Smooth muscle cell (in vitro differentiated cells): Measurements from ENCODE around the gene CDCP1. TPM values are rescaled to one million over a fixed set of nuclear protein-coding genes. Genes with fewer than 3 reads are reported as not detected.

Experiments
- DNase-seq: peaks from one replicate; lab custom pipeline; 2025; ENCODE audit not compliant: unreplicated experiment; lab: John Stamatoyannopoulos, UW
- H2AFZ ChIP-seq: fragments of 200-600 bp; sonication (generic); 2 replicates; pipeline ENCODE4 v1.6.0; 2016; ENCODE audit warnings: antibody characterized with exemption, low read depth, mild to moderate bottlenecking
- H3F3A ChIP-seq: fragments of 200-600 bp; sonication (generic); 2 replicates; pipeline ENCODE4 v1.6.0; 2017; ENCODE audit warnings: antibody characterized with exemption, low read depth
- H3K27ac ChIP-seq: fragments of 200-600 bp; sonication (generic); 2 replicates; pipeline ENCODE4 v1.5.1; 2016; ENCODE audit warnings: low read depth, mild to moderate bottlenecking
- H3K27me3 ChIP-seq: fragments of 200-600 bp; sonication (generic); 2 replicates; pipeline ENCODE4 v1.6.1; 2016; ENCODE audit warnings: low read depth, mild to moderate bottlenecking
- H3K36me3 ChIP-seq: fragments of 200-600 bp; sonication (generic); 2 replicates; pipeline ENCODE4 v1.5.1; 2016; ENCODE audit warnings: low read depth
- H3K4me1 ChIP-seq: fragments of 200-600 bp; sonication (generic); 2 replicates; pipeline ENCODE4 v1.5.1; 2016; ENCODE audit warnings: low read depth
- H3K4me2 ChIP-seq: fragments of 200-600 bp; sonication (generic); 2 replicates; pipeline ENCODE4 v1.6.0; 2016; ENCODE audit warnings: mild to moderate bottlenecking
- H3K4me3 ChIP-seq: fragments of 200-600 bp; sonication (generic); 2 replicates; pipeline ENCODE4 v1.5.1; 2016; ENCODE audit warnings: mild to moderate bottlenecking
- H3K79me2 ChIP-seq: fragments of 200-600 bp; sonication (generic); 2 replicates; pipeline ENCODE4 v1.6.0; 2016; ENCODE audit warnings: low read depth, mild to moderate bottlenecking
- H3K9ac ChIP-seq: fragments of 200-600 bp; sonication (generic); 2 replicates; pipeline ENCODE4 v1.6.0; 2016; ENCODE audit warnings: low read depth
- H3K9me3 ChIP-seq: fragments of 200-600 bp; sonication (generic); replicated peaks from 2 replicates; pipeline ENCODE4 v1.5.1; 2016; ENCODE audit warnings: low read depth
- H4K20me1 ChIP-seq: fragments of 200-600 bp; sonication (generic); 2 replicates; pipeline ENCODE4 v1.6.0; 2016; ENCODE audit warnings: low read depth
- CTCF ChIP-seq: fragments of 200-600 bp; sonication (generic); IDR thresholded peaks from 2 replicates; pipeline ENCODE4 v1.5.1; 2017; ENCODE audit warnings: borderline replicate concordance, mild to moderate bottlenecking, antibody characterized with exemption; ENCODE audit not compliant: insufficient read depth, poor library complexity, severe bottlenecking
- WGBS: methylation state at CpG from one replicate; pipeline ENCODE4 v1.1.7; 2016; ENCODE audit warnings: low lambda C conversion rate; 5-methylcytosine and 5-hydroxymethylcytosine counted together
- polyA plus RNA-seq: library from polyadenylated mRNA; unstranded; fragments of >200 nt; fragmentation: Nextera tagmentation; extraction: Ambion mirVana; gene quantifications from 2 replicates; pipeline ENCODE4 v1.2.1, GENCODE V29; 2016
- total RNA-seq: library from RNA; depleted of rRNA; stranded (reverse); fragments of >200 nt; gene quantifications from 2 replicates; pipeline ENCODE4 v1.2.3, GENCODE V29; 2014

CDCP1 gene
- 3.7 and 7.9 TPM in 2 replicates for total RNA-seq
- 2.5 and 8.3 TPM in 2 replicates for polyA plus RNA-seq

DNA sequence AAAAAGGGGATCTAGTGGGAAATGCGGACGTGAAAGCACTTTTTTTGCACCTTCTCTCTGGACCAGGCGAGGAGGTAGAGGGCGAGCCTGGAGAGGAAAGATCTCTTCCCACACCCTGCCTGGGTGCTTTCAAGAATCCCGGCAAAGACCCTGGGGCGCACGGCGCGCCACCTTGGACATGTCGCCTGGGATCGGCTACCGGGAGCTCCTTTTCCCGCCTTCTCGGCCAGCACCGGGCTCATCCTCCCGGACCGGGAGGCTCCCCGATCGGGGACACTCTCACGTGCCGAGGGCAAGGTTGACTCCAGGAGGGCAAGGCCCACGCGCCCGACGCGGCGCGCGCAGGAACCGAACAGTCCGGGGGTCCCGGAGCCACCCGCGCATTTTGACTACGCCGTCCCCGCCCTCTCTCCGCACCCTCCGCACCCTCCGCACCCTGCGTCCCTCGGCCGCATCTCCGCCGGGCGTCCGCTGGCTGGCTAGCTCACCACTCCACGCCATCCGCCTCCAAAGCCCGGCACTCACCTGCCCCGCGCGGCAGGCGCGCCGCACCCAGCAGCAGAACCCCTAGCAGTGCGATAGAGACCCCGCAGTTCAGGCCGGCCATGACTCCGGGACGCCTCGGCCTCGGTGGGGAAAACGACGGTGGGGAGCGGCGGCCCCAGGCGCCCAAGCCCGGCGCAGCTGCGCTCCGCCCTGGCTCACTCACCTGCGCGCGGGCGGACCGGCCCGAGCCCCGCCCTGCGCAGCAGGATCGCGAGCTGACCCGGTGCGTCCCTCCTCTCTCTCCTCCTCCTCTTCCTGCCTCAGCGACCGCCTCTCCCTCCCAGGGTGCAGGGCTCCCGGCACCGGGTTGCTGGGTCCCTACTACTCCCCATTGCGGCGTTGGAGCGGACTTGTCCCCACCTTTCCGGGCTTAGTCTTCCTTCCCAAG lies at the start of gene CDCP1:
TSS of gene CDCP1 (minus strand) at position 698 of the 934 bp plus-strand sequence. CDS start at position 607, 91 bp downstream.
- H3K27ac ChIP-seq: no peak within 1 kb of the TSS
- no peak for TF ChIP-seq CTCF
- no peaks in the 10 kb centered on the region for H4K20me1 ChIP-seq
- peak within 1 kb of the TSS; percentile 93 for H3K4me2 ChIP-seq
- H3K79me2 ChIP-seq: no peaks in the 10 kb centered on the region
- no peaks in the 10 kb centered on the region for H3K36me3 ChIP-seq
- peaks cover 41% of the 10 kb centered on the region for H3K27me3 ChIP-seq
- WGBS: 1% methylated on average over 70 of the region's 92 CpGs
- H2AFZ ChIP-seq: peak within 1 kb of the TSS; percentile 87
- no peak for DNase-seq
- peaks cover under 1% of the 10 kb centered on the region for H3K9me3 ChIP-seq
- H3F3A ChIP-seq: no peaks in the 10 kb centered on the region
- H3K4me1 ChIP-seq: peaks cover 8% of the 10 kb centered on the region
- no peak within 1 kb of the TSS for H3K9ac ChIP-seq
- peak within 1 kb of the TSS; percentile 61 for H3K4me3 ChIP-seq

GRCh38 chr3:45194791-45195190 lies 48.6 kb upstream of the CDCP1 start:
- Histone ChIP-seq H3K9me3 (no peaks in the 10 kb centered on the region), H3K27me3 (no peaks in the 10 kb centered on the region), H2AFZ (no peak overlapping the region), H3K4me2 (no peak overlapping the region), H3K27ac (no peak overlapping the region), H4K20me1 (no peaks in the 10 kb centered on the region), H3K9ac (no peak overlapping the region), H3K36me3 (no peaks in the 10 kb centered on the region), H3K79me2 (no peaks in the 10 kb centered on the region), H3F3A (peaks cover 6% of the 10 kb centered on the region), H3K4me3 (no peak overlapping the region), H3K4me1 (peaks cover 17% of the 10 kb centered on the region)
- 97% methylated on average over 5 of the region's 5 CpGs for WGBS
- DNase-seq: no peak
- no peak for TF ChIP-seq CTCF

- 47% methylated on average over 3 of the region's 3 CpGs for WGBS
- no peak overlapping the region for H3K4me2 ChIP-seq
- H3K36me3 ChIP-seq: no peaks in the 10 kb centered on the region
- no peak overlapping the region for H3K9ac ChIP-seq
- no peak overlapping the region for H3K27ac ChIP-seq
- TF ChIP-seq CTCF: no peak
- H3K79me2 ChIP-seq: no peaks in the 10 kb centered on the region
- no peak overlapping the region for H3K4me3 ChIP-seq
- peak overlapping the region; percentile 18 for H2AFZ ChIP-seq
- no peaks in the 10 kb centered on the region for H3K27me3 ChIP-seq
- DNase-seq: no peak
- H3K4me1 ChIP-seq: peaks cover 10% of the 10 kb centered on the region
- no peaks in the 10 kb centered on the region for H3F3A ChIP-seq
- no peaks in the 10 kb centered on the region for H3K9me3 ChIP-seq
- no peaks in the 10 kb centered on the region for H4K20me1 ChIP-seq
Observed at GRCh38 chr3:45191924-45192417, 45.8 kb upstream of the CDCP1 start.
